ENCODE data around the gene SPPL2B. TPM values are rescaled to one million over a fixed set of nuclear protein-coding genes. Genes with fewer than 3 reads are reported as not detected.

Gene SPPL2B
- polyA plus RNA-seq, 1 of the 3 experiments (the other 2 are of a cell fraction) = 58.1 TPM

GRCh38 chr19:2296141-2296540, 32.3 kb upstream of the SPPL2B start:
- peaks cover 6% of the 10 kb centered on the region; the same call in 1 of the 2 replicates for H4K20me1 ChIP-seq (ENCODE audit: insufficient read depth)
- WGBS (ENCODE audit: low lambda C conversion rate) = 90% methylated on average over 16 of the region's 16 CpGs
- H3K79me2 ChIP-seq (ENCODE audit: insufficient read depth) = no peaks in the 10 kb centered on the region
- CTCF ChIA-PET = interaction anchor here (0.6 to 4.7 kb wide), 6 partner anchors 10 to 160 kb away, joined by 3 to 53 read pairs (median 4); no protein-coding TSS in a partner anchor
- H3K4me1 ChIP-seq (ENCODE audit: control insufficient read depth in 1 of 2, insufficient read depth in 2 of 2, low read depth in 1 of 2, low read length in 1 of 2) = peaks cover 4 to 25% of the 10 kb centered on the region in 2 experiments; a peak in 1 of 4 replicates
- no peak overlapping the region for H3K27ac ChIP-seq (ENCODE audit: low read depth in 2 of 2, low read length in 1 of 2)
- peaks cover 10% of the 10 kb centered on the region for H3K27me3 ChIP-seq (ENCODE audit: insufficient read depth)
- no peak overlapping the region for H3K9ac ChIP-seq
- no peak overlapping the region for H3K4me3 ChIP-seq (ENCODE audit: low read depth in 2 of 2, low read length in 1 of 2)
- H3K9me3 ChIP-seq = no peaks in the 10 kb centered on the region
- no peaks in the 10 kb centered on the region for H3K36me3 ChIP-seq (replicated peaks in 1 of 2; ENCODE audit: control insufficient read depth in 1 of 2, insufficient read depth in 2 of 2, low read length in 1 of 2)
- POLR2A ChIA-PET = interaction anchor here (1.3 to 1.4 kb wide), 2 partner anchors 25 to 26 kb away, joined by 4 to 6 read pairs; no protein-coding TSS in a partner anchor
- no peak for DNase-seq
- no peak overlapping the region for H2AFZ ChIP-seq (ENCODE audit: low read depth)
- TF ChIP-seq RCOR1 (IDR thresholded peaks at IDR 0.05; ENCODE audit: low read length) (no peak), SIN3A (IDR thresholded peaks at IDR 0.05; ENCODE audit: borderline replicate concordance, low read depth, low read length) (no peak), GABPA (IDR thresholded peaks at IDR 0.05; ENCODE audit: low read depth) (no peak), CHD2 (IDR thresholded peaks at IDR 0.05; ENCODE audit: low read length, partially characterized antibody) (no peak), TAF1 (IDR thresholded peaks at IDR 0.05; ENCODE audit: borderline replicate concordance, low read depth, low read length) (no peak), CTCF (IDR thresholded peaks at IDR 0.05) (no peak), NFIC (IDR thresholded peaks at IDR 0.05; ENCODE audit: borderline replicate concordance) (no peak), USF1 (IDR thresholded peaks at IDR 0.05; ENCODE audit: borderline replicate concordance, low read depth) (no peak), RAD21 (IDR thresholded peaks at IDR 0.05; ENCODE audit: low read length) (no peak), NRF1 (IDR thresholded peaks at IDR 0.05; ENCODE audit: low read depth, low read length) (no peak)
- H3F3A ChIP-seq (replicated peaks; ENCODE audit: insufficient read depth) = peaks cover 28% of the 10 kb centered on the region
- no peaks in the 10 kb centered on the region for H3K9me2 ChIP-seq
- H3K4me2 ChIP-seq = no peak overlapping the region

GRCh38 chr19:2300533-2300932, 28.0 kb upstream of the SPPL2B start:
- no peak overlapping the region for H3K4me3 ChIP-seq (ENCODE audit: low read depth in 2 of 2, low read length in 1 of 2)
- H3K9ac ChIP-seq = no peak overlapping the region
- no peaks in the 10 kb centered on the region; the same call in 1 of the 2 replicates for H4K20me1 ChIP-seq (ENCODE audit: insufficient read depth)
- H3K27me3 ChIP-seq (ENCODE audit: insufficient read depth) = no peaks in the 10 kb centered on the region
- H3K9me3 ChIP-seq = no peaks in the 10 kb centered on the region
- no peak for TF ChIP-seq NRF1 (IDR thresholded peaks at IDR 0.05; ENCODE audit: low read depth, low read length)
- TF ChIP-seq FOSL2 (IDR thresholded peaks at IDR 0.05; ENCODE audit: borderline replicate concordance, low read depth) = no peak
- TF ChIP-seq ZBTB33 (IDR thresholded peaks at IDR 0.05; ENCODE audit: borderline replicate concordance, low read depth) = no peak
- no peak for TF ChIP-seq TEAD4 (IDR thresholded peaks at IDR 0.05; ENCODE audit: borderline replicate concordance, insufficient read depth)
- no peak for TF ChIP-seq POLR2AphosphoS5 (IDR thresholded peaks at IDR 0.05; ENCODE audit: low read depth, low read length)
- TF ChIP-seq PBX3 (IDR thresholded peaks at IDR 0.05) = no peak
- H3K79me2 ChIP-seq (ENCODE audit: insufficient read depth) = no peaks in the 10 kb centered on the region
- H3K27ac ChIP-seq (ENCODE audit: low read depth in 2 of 2, low read length in 1 of 2) = no peak overlapping the region
- peaks cover 8% of the 10 kb centered on the region for H3F3A ChIP-seq (replicated peaks; ENCODE audit: insufficient read depth)
- H3K4me1 ChIP-seq (ENCODE audit: control insufficient read depth in 1 of 2, insufficient read depth in 2 of 2, low read depth in 1 of 2, low read length in 1 of 2) = peaks cover 0 to 5% of the 10 kb centered on the region in 2 experiments; a peak in 1 of 4 replicates
- WGBS (ENCODE audit: low lambda C conversion rate) = 88% methylated on average over 17 of the region's 17 CpGs
- ChIA-PET POLR2A (no interaction called here), CTCF (no interaction called here)
- no peaks in the 10 kb centered on the region for H3K9me2 ChIP-seq
- no peaks in the 10 kb centered on the region for H3K36me3 ChIP-seq (replicated peaks in 1 of 2; ENCODE audit: control insufficient read depth in 1 of 2, insufficient read depth in 2 of 2, low read length in 1 of 2)
- no peak overlapping the region for H2AFZ ChIP-seq (ENCODE audit: low read depth)
- H3K4me2 ChIP-seq = no peak overlapping the region
- DNase-seq = no peak
